Measurements from ENCODE around the gene TEKT4. TPM values are rescaled to one million over a fixed set of nuclear protein-coding genes. Genes with fewer than 3 reads are reported as not detected.
"Not testable (repeated sequence)": the region's sequence is repeated elsewhere in the genome, so short reads cannot be mapped to it uniquely, and the experiment has no call there.

The TEKT4 gene
- not detected in 2 replicates for total RNA-seq
- polyA plus RNA-seq = not detected in 2 replicates

- TF ChIP-seq CTCF (IDR thresholded peaks at IDR 0.05; ENCODE audit: low read depth, low read length) = no peak
- Histone ChIP-seq H3K27ac (no peak within 1 kb of the TSS), H3K36me3 (no peaks in the 10 kb centered on the region), H3K4me3 (no peak within 1 kb of the TSS), H3K9me3 (ENCODE audit: low read depth) (no peaks in the 10 kb centered on the region), H3K27me3 (no peaks in the 10 kb centered on the region), H3K4me1 (ENCODE audit: low read depth) (no peaks in the 10 kb centered on the region)
- DNase-seq (ENCODE audit: low read depth in 1 of 2, low spot score in 1 of 2) = peak in 1 of 2 donors; percentile 2
These were observed at the start of gene TEKT4 for GRCh38 chr2:94871226-94872087. Gene TEKT4 (plus strand): TSS chr2:94871430. CDS start chr2:94871580, 150 bp downstream.

DNA sequence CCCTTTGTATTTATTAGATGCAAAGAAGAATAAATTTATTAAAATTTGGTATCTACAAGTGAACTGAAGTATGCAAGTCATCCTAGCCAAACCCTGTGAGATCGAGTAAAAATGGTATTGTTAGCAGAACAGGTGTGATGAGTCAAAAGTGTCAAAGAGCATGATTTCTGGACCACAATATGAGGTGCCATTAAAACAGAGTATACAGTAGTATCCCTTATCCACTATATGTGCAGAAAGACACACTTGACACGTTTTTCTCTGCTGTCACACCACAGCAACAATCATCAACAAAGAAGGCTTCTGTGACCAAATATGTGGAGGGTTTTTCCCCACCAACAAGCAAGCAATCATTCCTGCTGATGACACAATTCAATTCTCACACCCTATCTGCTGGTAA is 32.0 kb upstream of the TEKT4 start:
- H3K4me1 ChIP-seq (ENCODE audit: low read depth); H3K4me3 ChIP-seq; H3K27ac ChIP-seq; H3K27me3 ChIP-seq; DNase-seq (ENCODE audit: low read depth in 1 of 2, low spot score in 1 of 2); H3K36me3 ChIP-seq; H3K9me3 ChIP-seq (ENCODE audit: low read depth): not testable (repeated sequence)

- H3K27me3 ChIP-seq; H3K9me3 ChIP-seq (ENCODE audit: low read depth); H3K36me3 ChIP-seq; H3K27ac ChIP-seq; H3K4me3 ChIP-seq; DNase-seq (ENCODE audit: low read depth in 1 of 2, low spot score in 1 of 2); H3K4me1 ChIP-seq (ENCODE audit: low read depth): not testable (repeated sequence)
These were observed 14.4 kb upstream of the TEKT4 start for GRCh38 chr2:94856856-94857255.

GRCh38 chr2:94857367-94858162 is 13.7 kb upstream of the TEKT4 start:
- H3K27me3 ChIP-seq; H3K36me3 ChIP-seq; H3K4me1 ChIP-seq (ENCODE audit: low read depth); H3K27ac ChIP-seq; H3K4me3 ChIP-seq; H3K9me3 ChIP-seq (ENCODE audit: low read depth): not testable (repeated sequence)
- peak in 1 of 2 donors; percentile 3 for DNase-seq (ENCODE audit: low read depth in 1 of 2, low spot score in 1 of 2)

DNA sequence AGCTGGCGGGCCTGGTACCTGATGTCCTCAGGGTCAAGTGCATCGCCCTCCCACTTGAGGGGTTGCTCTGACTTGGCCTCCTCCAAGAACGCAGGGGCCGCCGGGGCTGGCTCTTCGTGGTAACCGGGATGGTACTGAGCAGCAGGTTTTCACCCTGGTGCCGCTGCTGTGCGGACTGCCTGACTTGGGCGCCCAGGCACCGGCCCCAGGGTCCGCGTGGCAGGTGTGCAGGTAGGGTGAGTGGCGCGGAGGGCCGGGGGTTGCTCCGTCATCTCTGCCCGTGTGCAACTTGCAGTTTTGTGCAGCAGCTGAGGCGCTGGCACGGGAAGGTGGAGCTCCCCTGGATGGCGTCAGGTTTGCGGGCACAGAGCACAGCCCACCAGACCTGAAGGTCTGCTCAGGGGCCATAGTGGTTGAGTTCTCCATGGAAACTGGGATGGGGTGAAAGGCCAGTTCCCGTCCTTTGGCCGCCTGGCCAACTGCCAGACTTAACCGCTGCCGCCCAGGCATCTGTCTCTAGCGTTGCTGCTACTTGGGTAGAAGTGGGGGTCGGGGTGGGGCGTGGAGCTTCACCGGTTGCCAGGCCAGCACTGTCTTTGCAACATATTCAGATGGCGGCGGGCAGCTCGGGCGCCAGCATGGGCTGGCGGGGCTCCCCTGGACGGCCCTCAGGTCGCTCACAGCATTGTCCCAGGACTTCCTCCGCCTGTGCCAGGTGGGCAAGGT is 12.9 kb upstream of the TEKT4 start:
- H3K27ac ChIP-seq; H3K36me3 ChIP-seq; H3K4me3 ChIP-seq; DNase-seq (ENCODE audit: low read depth in 1 of 2, low spot score in 1 of 2); H3K4me1 ChIP-seq (ENCODE audit: low read depth); H3K9me3 ChIP-seq (ENCODE audit: low read depth); H3K27me3 ChIP-seq: not testable (repeated sequence)

GRCh38 chr2:94861308-94862152 is 9.7 kb upstream of the TEKT4 start:
- TF ChIP-seq CTCF (IDR thresholded peaks at IDR 0.05; ENCODE audit: low read depth, low read length) = no peak
- no peaks in the 10 kb centered on the region for H3K9me3 ChIP-seq (ENCODE audit: low read depth)
- no peaks in the 10 kb centered on the region for H3K36me3 ChIP-seq
- H3K27me3 ChIP-seq = peaks cover 8% of the 10 kb centered on the region
- H3K4me3 ChIP-seq = no peak overlapping the region
- H3K27ac ChIP-seq = no peak overlapping the region
- no peak for DNase-seq (ENCODE audit: low read depth in 1 of 2, low spot score in 1 of 2)
- no peaks in the 10 kb centered on the region for H3K4me1 ChIP-seq (ENCODE audit: low read depth)

DNA sequence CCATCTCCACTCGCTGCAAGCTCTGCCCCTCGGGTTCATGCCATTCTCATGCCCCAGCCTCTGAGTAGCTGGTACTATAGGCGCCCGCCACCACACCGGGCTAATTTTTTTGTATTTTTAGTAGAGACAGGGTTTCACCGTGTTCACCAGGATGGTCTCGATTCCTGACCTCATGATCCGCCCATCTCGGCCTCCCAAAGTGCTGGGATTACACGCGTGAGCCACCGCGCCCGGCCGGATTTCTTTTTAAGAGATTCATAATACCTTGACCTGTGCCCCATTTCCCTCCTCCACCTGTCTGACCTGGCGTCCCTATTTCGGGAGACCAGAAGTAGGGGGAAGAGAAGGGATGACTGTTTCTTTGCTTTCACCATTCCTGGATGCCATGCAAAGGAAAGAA is 8.3 kb upstream of the TEKT4 start:
- not testable (repeated sequence) for H3K27me3 ChIP-seq; H3K36me3 ChIP-seq; H3K9me3 ChIP-seq (ENCODE audit: low read depth); H3K4me3 ChIP-seq; H3K4me1 ChIP-seq (ENCODE audit: low read depth); DNase-seq (ENCODE audit: low read depth in 1 of 2, low spot score in 1 of 2); H3K27ac ChIP-seq
